ENCODE results near the gene NDUFB2. TPM values are rescaled to one million over a fixed set of nuclear protein-coding genes. Genes with fewer than 3 reads are reported as not detected.
"Not testable (repeated sequence)": the region's sequence is repeated elsewhere in the genome, so short reads cannot be mapped to it uniquely, and the experiment has no call there.

NDUFB2 gene
- total and polyA plus RNA-seq, 2 experiments from 2014 or later, result 324 to 432 TPM

DNA sequence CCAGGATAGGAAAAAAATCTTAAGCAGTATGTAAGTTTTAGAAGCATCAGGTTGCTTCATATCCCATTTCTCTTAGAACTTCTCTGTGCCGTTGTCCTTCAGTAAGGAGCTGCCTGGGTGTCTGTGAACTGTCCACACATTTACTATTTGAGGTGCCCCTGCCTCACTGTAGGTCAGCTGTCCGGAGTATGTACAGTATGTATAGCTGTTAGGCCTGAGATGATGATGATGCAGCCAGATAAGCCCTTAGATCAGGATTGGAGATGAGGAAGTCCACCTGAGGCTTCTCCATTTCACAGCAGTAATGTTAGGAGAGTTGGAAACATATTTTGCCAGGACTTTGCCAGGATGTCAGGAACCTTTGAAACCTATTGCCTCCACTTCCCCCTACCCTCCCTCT is 7.7 kb downstream of the NDUFB2 start:
- H4K20me1 ChIP-seq (ENCODE audit: insufficient read depth), result no peaks in the 10 kb centered on the region
- 97 to 100% methylated on average over 2 of the region's 2 CpGs for WGBS, 2 experiments (ENCODE audit: low coverage in 1 of 2, low lambda C conversion rate in 2 of 2, missing lambda C conversion rate in 2 of 2)

DNA sequence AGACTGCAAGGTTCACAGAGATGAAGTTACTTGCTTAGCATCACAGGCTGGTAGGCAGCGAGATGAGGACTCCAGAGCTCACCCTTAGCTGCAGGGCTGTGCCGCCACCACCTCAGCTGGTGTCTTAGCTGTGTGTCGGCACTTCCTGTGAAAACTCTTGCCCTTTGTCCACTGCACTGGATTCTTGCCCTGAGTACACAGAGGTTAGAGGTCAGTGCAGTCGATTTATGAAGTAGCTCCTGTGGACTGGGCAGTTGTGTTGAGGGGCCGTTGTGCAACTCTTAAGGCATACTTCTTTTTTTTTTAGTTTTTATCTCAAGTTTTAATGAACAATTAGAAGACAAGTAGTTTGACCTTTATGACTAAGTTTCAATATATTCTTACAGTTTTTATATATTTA is 10.6 kb downstream of the NDUFB2 start:
- in situ Hi-C loops (cut with MboI), result no loop called here
- Histone ChIP-seq H3K9me3 (ENCODE audit: low read depth) (no peaks in the 10 kb centered on the region), H3K9ac (no peak overlapping the region), H3F3A (ENCODE audit: insufficient read depth) (no peaks in the 10 kb centered on the region), H4K20me1 (ENCODE audit: insufficient read depth) (no peaks in the 10 kb centered on the region), H3K9me2 (ENCODE audit: insufficient read depth) (no peaks in the 10 kb centered on the region), H3K79me2 (ENCODE audit: insufficient read depth) (peaks cover 30% of the 10 kb centered on the region), H3K4me2 (ENCODE audit: unreplicated experiment) (no peak overlapping the region), H2AFZ (no peak overlapping the region), H3K4me3 (no peak overlapping the region), H3K27ac (no peak overlapping the region), H3K36me3 (ENCODE audit: low read depth) (peaks cover 21% of the 10 kb centered on the region; the same call in 1 of the 2 replicates), H3K4me1 (ENCODE audit: insufficient read depth) (no peaks in the 10 kb centered on the region), H3K27me3 (replicated peaks; ENCODE audit: insufficient read depth) (no peaks in the 10 kb centered on the region)
- TF ChIP-seq EZH2 (IDR thresholded peaks at IDR 0.05; ENCODE audit: insufficient read depth, poor library complexity, severe bottlenecking) (no peak), EZH2phosphoT487 (IDR thresholded peaks at IDR 0.05; ENCODE audit: insufficient read depth, low read depth) (no peak)
- DNase-seq, result no peak
- WGBS, 2 experiments (ENCODE audit: low coverage in 1 of 2, low lambda C conversion rate in 2 of 2, missing lambda C conversion rate in 2 of 2), result 88 to 94% methylated on average over 5 of the region's 5 CpGs

More for the DNA sequence above, 7.7 kb downstream of the NDUFB2 start:
- no peak overlapping the region for H3K9ac ChIP-seq
- H3K27me3 ChIP-seq (replicated peaks; ENCODE audit: insufficient read depth), result no peaks in the 10 kb centered on the region
- H3K27ac ChIP-seq, result no peak overlapping the region
- TF ChIP-seq EZH2 (IDR thresholded peaks at IDR 0.05; ENCODE audit: insufficient read depth, poor library complexity, severe bottlenecking) (no peak), EZH2phosphoT487 (IDR thresholded peaks at IDR 0.05; ENCODE audit: insufficient read depth, low read depth) (no peak)
- H3F3A ChIP-seq (ENCODE audit: insufficient read depth), result no peaks in the 10 kb centered on the region
- no peaks in the 10 kb centered on the region for H3K4me1 ChIP-seq (ENCODE audit: insufficient read depth)
- peaks cover 21% of the 10 kb centered on the region; the same call in 1 of the 2 replicates for H3K36me3 ChIP-seq (ENCODE audit: low read depth)
- H2AFZ ChIP-seq, result no peak overlapping the region
- H3K4me2 ChIP-seq (ENCODE audit: unreplicated experiment), result no peak overlapping the region
- no peaks in the 10 kb centered on the region for H3K9me2 ChIP-seq (ENCODE audit: insufficient read depth)
- H3K79me2 ChIP-seq (ENCODE audit: insufficient read depth), result peaks cover 59% of the 10 kb centered on the region
- in situ Hi-C loops (cut with MboI), result no loop called here
- no peaks in the 10 kb centered on the region for H3K9me3 ChIP-seq (ENCODE audit: low read depth)
- no peak for DNase-seq
- no peak overlapping the region for H3K4me3 ChIP-seq

DNA sequence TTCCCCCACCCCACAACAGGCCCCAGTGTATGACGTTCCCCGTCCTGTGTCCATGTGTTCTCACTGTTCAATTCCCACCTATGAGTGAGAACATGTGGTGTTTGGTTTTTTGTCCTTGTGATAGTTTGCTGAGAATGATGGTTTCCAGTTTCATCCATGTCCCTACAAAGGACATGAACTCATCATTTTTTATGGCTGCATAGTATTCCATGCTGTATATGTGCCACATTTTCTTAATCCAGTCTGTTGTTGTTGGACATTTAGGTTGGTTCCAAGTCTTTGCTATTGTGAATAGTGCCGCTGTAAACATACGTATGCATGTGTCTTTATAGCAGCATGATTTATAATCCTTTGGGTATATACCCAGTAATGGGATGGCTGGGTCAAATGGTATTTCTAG is 12.3 kb downstream of the NDUFB2 start:
- H3F3A ChIP-seq (ENCODE audit: insufficient read depth); H3K4me3 ChIP-seq; in situ Hi-C loops (cut with MboI); H3K4me1 ChIP-seq (ENCODE audit: insufficient read depth); H4K20me1 ChIP-seq (ENCODE audit: insufficient read depth); H3K4me2 ChIP-seq (ENCODE audit: unreplicated experiment); H3K9me3 ChIP-seq (ENCODE audit: low read depth); H3K27ac ChIP-seq; DNase-seq; H3K9ac ChIP-seq; H3K27me3 ChIP-seq (replicated peaks; ENCODE audit: insufficient read depth); H2AFZ ChIP-seq; H3K9me2 ChIP-seq (ENCODE audit: insufficient read depth): not testable (repeated sequence)
- WGBS, 2 experiments (ENCODE audit: low coverage in 1 of 2, low lambda C conversion rate in 2 of 2, missing lambda C conversion rate in 2 of 2), result 98 to 100% methylated on average over 4 of the region's 4 CpGs
- Histone ChIP-seq H3K79me2 (ENCODE audit: insufficient read depth) (peaks cover 13% of the 10 kb centered on the region), H3K36me3 (ENCODE audit: low read depth) (peaks cover 21% of the 10 kb centered on the region; the same call in 1 of the 2 replicates)

DNA sequence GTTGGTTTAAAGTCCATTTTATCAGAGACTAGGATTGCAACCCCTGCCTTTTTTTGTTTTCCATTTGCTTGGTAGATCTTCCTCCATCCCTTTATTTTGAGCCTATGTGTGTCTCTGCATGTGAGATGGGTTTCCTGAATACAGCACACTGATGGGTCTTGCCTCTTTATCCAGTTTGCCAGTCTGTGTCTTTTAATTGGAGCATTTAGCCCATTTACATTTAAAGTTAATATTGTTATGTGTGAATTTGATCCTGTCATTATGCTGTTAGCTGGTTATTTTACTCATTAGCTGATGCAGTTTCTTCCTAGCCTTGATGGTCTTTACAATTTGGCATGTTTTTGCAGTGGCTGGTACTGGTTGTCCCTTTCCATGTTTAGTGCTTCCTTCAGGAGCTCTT is 15.9 kb downstream of the NDUFB2 start:
- H3K4me1 ChIP-seq (ENCODE audit: insufficient read depth); H3K9me2 ChIP-seq (ENCODE audit: insufficient read depth); H3F3A ChIP-seq (ENCODE audit: insufficient read depth); H3K4me2 ChIP-seq (ENCODE audit: unreplicated experiment); H3K4me3 ChIP-seq; H3K9ac ChIP-seq; DNase-seq; H4K20me1 ChIP-seq (ENCODE audit: insufficient read depth); H3K27ac ChIP-seq; H3K27me3 ChIP-seq (replicated peaks; ENCODE audit: insufficient read depth); H2AFZ ChIP-seq; H3K79me2 ChIP-seq (ENCODE audit: insufficient read depth); H3K9me3 ChIP-seq (ENCODE audit: low read depth); H3K36me3 ChIP-seq (ENCODE audit: low read depth); in situ Hi-C loops (cut with MboI): not testable (repeated sequence)

DNA sequence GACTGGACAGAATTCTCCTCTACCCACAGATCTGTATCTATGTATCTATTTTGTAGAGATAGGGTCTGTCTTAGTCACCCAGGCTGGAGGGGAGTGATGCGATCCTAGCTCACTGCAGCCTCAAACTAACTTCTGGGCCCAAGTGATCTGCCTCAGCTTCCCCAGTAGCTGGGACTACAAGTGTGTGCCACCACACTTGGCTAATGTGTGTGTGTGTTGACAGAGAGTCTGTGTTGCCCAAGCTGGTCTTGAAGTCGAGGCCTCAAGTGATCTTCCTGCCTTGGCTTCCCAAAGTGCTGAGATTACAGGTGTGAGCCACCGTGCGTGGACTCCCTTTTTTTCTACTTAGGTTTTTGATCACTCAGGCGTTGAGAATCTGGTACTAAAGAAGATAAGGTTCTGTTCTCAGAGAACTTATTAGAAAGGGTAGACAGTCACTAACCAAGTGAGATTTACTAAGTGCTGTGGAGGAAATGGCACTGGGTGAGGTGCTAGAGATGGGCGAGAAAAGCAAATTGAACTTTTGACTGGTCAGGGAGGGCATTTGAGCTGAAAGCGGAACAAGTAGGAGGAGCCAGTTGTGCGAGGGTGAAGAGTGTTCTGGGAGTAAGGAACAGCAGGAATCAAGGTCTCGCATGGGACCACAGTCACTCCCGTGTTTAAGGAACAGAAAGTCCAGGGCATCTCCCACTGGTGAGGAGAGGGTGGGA is 18.0 kb downstream of the NDUFB2 start:
- Histone ChIP-seq H3K9me2 (ENCODE audit: insufficient read depth) (no peaks in the 10 kb centered on the region), H3K27me3 (replicated peaks; ENCODE audit: insufficient read depth) (no peaks in the 10 kb centered on the region), H2AFZ (no peak overlapping the region), H3F3A (ENCODE audit: insufficient read depth) (no peaks in the 10 kb centered on the region), H4K20me1 (ENCODE audit: insufficient read depth) (no peaks in the 10 kb centered on the region), H3K9me3 (ENCODE audit: low read depth) (no peaks in the 10 kb centered on the region), H3K9ac (no peak overlapping the region), H3K4me3 (no peak overlapping the region), H3K27ac (no peak overlapping the region), H3K4me1 (ENCODE audit: insufficient read depth) (no peaks in the 10 kb centered on the region), H3K4me2 (ENCODE audit: unreplicated experiment) (no peak overlapping the region), H3K36me3 (ENCODE audit: low read depth) (no peaks in the 10 kb centered on the region), H3K79me2 (ENCODE audit: insufficient read depth) (no peaks in the 10 kb centered on the region)
- DNase-seq, result no peak
- WGBS, 2 experiments (ENCODE audit: low coverage in 1 of 2, low lambda C conversion rate in 2 of 2, missing lambda C conversion rate in 2 of 2), result 95 to 100% methylated on average over 10 of the region's 10 CpGs
- in situ Hi-C loops (cut with MboI), result no loop called here
- no peak for TF ChIP-seq EZH2phosphoT487 (IDR thresholded peaks at IDR 0.05; ENCODE audit: insufficient read depth, low read depth)
- no peak for TF ChIP-seq EZH2 (IDR thresholded peaks at IDR 0.05; ENCODE audit: insufficient read depth, poor library complexity, severe bottlenecking)

Data from GM23248 (cell line).